GM19452 (cell line): ENCODE results near the gene UHRF2.
"Not testable (repeated sequence)": the region's sequence is repeated elsewhere in the genome, so short reads cannot be mapped to it uniquely, and the experiment has no call there.

Source experiments
- ATAC-seq: cut with Tn5 transposase; IDR thresholded peaks from one replicate; pipeline ENCODE4 v1.9.1; 2021; ENCODE audit not compliant: unreplicated experiment

The UHRF2 gene

DNA sequence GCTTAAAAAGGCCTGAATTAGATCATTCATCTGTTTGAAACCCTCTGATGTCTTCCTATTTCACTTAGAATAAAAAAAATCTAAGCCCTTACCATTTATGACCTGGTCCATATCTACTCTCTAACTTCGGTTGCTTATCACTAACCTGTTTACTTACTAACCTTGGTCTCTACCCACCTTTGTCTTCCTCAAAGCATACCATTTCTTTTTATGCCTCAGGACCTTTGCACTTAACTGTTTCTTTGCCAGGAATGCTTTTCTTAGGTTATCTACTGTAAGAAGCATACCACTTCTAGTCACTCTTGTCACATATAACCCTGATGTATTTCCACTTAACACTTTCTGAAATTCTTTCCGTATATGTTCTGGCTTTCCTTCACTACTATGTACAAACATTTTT is 67.0 kb downstream of the UHRF2 start:
- no peak for ATAC-seq

GRCh38 chr9:6484210-6484609 is 71.2 kb downstream of the UHRF2 start:
- no peak for ATAC-seq

DNA sequence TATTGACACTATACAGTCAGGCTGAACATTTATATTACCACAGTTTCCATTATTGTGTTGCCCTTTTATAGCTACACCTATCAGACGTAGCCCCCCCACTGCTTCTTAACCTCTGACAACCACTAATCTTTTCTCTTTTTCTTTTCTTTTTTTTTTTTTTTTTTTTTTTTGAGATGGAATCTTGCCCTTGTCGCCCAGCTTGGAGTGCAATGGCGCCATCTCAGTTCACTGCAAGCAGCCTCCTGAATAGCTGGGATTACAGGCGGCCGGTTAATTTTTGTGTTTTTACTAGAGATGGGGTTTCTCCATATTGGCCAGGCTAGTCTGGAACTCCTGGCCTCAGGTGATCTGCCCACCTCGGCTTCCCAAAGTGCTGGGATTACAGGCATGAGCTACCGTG is 75.4 kb downstream of the UHRF2 start:
- no peak for ATAC-seq

GRCh38 chr9:6489099-6489498 is 76.1 kb downstream of the UHRF2 start:
- ATAC-seq, result no peak

- no peak for ATAC-seq
Observed at GRCh38 chr9:6490863-6491262, 77.9 kb downstream of the UHRF2 start.

- ATAC-seq, result no peak
Observed at GRCh38 chr9:6495466-6495865, 82.5 kb downstream of the UHRF2 start.

- ATAC-seq, result no peak
Observed at GRCh38 chr9:6498982-6499381, 86.0 kb downstream of the UHRF2 start.

- no peak for ATAC-seq
Observed at GRCh38 chr9:6501526-6502210, 88.7 kb downstream of the UHRF2 start.

DNA sequence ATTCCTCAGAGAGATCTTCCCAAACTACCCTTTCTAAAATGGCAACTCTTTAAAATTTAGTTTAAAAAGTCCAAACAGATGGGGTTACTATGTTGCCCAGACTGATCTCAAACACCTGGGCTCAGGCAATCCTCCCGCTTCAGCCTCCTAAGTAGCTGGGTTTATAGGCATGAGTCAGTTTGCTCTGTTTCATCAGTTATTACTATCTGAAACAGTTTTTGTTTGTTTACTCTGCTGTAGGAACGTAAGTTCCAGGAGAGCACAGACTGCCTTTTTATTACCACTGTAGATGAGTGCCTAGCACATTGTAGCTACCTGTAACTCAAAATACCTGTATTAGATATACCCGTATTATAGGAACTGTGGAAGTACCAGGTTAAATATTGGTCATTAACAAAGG is 89.4 kb downstream of the UHRF2 start:
- ATAC-seq, result no peak

GRCh38 chr9:6506571-6506970 is 93.6 kb downstream of the UHRF2 start:
- no peak for ATAC-seq

DNA sequence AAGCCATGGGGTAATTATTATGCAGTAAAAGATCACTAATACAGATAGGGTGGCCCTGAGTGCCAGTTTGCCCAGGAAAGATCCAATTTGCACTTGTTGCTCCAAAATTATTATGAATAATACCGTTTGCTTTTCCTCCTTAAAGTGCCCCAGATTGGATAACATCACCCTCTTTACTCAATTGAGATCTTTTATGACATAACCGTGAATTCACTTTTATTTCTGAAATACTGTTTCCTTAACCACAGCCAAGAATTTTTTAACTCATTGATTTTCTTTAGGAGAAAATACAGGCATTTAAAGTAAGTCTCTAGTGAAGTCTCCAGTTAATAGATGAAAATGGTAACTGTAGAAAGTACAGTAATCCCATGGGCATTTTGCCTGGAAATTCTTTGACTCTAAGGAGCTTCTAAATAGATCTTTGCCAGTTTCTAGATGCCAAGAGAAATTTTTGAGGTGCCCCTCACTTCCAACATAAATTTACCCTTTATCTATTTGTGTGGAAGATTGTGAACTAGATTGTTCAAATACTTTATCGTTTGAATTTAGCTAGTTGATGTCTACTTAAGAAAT is 99.2 kb downstream of the UHRF2 start:
- ATAC-seq, result no peak

GRCh38 chr9:6522263-6522662 is 109.3 kb downstream of the UHRF2 start:
- no peak for ATAC-seq

- no peak for ATAC-seq
Observed at GRCh38 chr9:6525326-6526045, 112.5 kb downstream of the UHRF2 start.

DNA sequence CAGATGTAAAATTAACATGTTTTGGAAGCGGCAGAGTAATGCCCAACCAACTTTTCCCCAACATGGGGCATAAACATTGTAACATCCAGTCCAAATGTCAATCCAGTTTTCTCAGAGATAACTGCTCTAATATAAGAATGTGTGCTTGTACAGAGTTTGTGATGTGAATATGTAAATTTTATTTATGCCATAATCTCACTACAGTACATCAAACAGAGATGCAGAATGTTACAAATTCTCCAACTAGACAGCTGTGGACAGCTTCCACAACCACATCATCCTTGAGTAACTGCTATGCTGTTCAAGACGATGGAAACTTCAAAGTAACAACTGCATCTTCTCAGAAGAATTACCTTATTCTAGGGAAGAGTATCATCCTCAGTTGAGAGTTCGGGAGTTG is 122.6 kb downstream of the UHRF2 start:
- ATAC-seq, result no peak

GRCh38 chr9:6538666-6539071 is 125.7 kb downstream of the UHRF2 start:
- ATAC-seq, result no peak

DNA sequence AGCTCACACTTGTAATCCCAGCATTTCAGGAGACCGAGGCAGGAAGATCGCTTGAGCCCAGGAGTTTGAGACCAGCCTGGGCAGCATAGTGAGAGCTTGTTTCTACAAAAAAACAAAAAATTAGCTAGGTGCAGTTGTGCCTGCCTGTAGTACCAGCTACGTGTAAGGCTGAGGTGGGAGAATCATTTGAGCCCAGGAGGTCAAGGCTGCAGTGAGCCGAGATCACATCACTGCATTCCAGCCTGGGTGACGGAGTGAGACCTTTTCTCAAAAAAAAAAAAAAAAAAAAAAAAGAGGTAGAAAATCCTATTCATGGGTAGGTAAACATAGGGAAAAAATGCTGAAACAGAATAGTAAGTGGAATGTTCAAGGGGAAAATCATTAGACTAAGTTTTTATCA is 129.6 kb downstream of the UHRF2 start:
- ATAC-seq, result not testable (repeated sequence)

GRCh38 chr9:6543204-6543603 is 130.2 kb downstream of the UHRF2 start:
- no peak for ATAC-seq

DNA sequence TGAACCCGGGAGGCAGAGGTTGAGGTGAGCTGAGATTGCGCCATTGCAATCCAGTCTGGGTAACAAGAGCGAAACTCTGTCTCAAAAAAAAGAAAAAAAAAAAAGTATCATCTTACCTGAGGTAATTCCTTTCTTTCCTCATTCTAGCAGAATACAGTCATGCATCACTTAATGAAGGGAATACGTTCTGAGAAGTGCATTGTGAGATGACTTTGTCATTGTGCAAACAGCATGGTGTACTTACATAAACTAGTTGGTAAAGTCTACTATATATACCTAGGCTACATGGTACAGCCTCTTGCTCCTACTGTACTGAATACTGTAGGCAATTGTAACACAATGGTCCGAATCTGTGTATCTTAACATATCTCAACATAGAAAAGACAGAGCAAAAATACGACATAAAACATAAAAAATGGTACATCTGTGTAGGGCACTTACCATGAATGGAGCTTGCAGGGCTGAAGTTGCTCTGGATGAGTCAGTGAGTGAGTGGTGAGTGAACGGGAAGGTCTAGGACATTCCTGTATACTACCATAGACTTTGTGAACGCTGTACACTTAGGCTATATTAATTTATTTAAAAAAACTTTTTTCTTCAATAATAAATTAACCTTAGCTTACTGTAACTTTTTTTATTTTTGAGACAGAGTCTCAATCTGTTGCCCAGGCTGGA is 132.2 kb downstream of the UHRF2 start:
- no peak for ATAC-seq

DNA sequence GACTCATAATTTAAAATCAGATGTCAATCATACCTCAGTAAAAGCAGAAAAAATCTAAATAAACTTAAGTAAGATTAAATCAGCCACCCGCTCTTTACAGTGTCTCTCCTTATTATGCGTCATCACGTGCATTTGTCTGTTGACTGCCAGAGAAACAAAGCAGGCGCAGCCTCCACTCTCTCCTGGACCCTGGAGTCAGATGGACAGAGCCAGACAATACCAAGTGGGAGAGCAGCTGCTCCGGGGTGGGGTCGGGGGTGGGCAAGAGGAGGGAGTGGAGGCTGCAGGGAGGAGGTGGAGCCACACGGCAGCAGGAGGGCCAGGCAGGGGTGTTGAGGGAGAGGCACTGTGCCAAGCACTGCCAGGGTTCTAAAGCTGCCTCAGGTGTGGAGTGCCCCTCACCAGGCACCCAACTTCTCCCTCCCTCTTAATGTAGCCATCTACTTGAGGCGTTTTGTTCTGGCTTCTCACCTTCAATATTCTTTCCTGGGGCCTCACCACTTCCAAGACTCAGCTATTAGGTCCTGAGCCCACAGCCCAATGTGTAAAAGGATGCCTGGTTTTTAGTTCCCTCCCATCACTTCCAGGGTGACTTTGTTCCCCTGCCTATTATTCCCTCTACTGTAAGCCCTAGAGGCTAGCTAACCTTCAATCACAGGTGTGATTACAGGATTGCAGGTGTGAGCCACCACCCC is 136.3 kb downstream of the UHRF2 start:
- ATAC-seq, result no peak

- ATAC-seq, result no peak
Observed at GRCh38 chr9:6551136-6551535, 138.1 kb downstream of the UHRF2 start.

DNA sequence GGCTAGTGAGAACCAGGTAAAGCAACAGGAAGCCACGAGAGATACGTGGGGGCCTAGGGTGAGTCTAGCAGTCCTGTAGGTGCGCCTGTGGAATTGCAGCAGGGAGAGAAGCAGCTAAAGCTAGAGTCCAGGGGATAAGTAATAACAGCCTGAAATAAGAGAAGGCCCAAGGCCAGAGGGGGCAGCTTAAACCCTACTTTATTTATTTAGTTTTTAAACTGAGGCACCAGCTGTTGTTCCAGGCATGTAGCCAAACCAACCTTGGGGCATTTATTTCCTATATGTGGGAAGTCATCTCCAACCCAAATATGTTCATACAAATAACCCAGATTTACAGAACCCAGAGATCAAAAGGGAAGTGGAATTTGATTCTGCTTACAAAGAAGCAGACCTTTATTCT is 139.0 kb downstream of the UHRF2 start:
- no peak for ATAC-seq
